ENCODE data around the gene LRRC26. TPM values are rescaled to one million over a fixed set of nuclear protein-coding genes. Genes with fewer than 3 reads are reported as not detected.

LRRC26 gene
- total and polyA plus RNA-seq, 4 donors, result 0.12 to 5.2 (median 0.57) TPM

DNA sequence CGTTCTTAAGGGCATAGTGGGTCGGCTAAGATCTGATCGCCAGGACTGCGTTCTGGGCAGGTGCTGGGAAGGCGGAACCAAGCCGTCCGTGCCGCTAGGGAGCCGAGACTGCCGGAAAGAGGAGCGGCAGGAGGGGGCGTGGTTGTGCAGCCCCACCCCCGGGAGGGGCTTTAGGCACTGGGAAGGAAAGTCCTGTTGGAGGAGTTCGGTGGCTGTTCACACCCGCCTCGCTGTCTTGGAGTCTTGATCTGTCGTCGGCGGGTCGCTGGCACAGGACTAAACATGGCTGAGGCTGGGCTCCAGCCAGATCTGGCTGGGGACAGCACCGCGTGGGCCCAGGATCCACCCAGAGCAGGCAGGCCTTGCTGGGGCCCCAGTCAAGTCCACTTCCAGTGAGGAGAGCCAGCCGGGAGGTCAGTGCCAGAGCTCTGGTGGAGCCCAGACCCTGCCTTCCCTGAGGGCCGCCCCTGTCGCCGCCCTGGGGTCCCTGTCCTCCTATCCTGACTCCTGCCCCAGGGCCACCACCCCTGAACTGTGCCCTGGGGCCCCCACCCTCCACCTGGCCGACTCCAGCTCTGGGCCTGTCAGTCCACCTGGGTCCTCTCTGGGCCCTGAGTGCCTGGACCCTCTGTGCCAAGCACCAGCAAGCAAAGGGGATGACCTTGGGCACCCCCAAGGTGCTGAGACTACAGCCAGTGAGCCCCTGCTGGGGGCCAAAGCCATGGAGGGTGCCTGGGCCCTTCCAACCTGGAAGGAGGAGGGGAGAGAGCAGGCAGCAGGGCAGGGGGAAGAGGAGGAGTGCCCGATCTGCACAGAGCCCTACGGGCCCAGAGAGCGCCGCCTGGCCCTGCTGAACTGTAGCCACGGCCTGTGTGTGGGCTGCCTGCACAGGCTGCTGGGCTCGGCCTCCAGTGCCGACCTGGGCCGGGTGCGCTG is 47.7 kb upstream of the LRRC26 start:
- peak; percentile 54 for ATAC-seq (ENCODE audit: insufficient read depth, low FRiP score)
- H3K27me3 ChIP-seq (ENCODE audit: control insufficient read depth in 3 of 3, insufficient read depth in 3 of 3, low read length in 2 of 3), result no peaks in the 10 kb centered on the region
- H3K9me3 ChIP-seq (ENCODE audit: control insufficient read depth in 4 of 4, insufficient read depth in 3 of 4, low read length in 3 of 4), result no peaks in the 10 kb centered on the region
- H3K4me3 ChIP-seq, result no peak overlapping the region
- H3K27ac ChIP-seq (ENCODE audit: low read depth in 1 of 2, low read length in 1 of 2), result peak overlapping the region; percentile 1 to 65
- TF ChIP-seq, protein P1, sequence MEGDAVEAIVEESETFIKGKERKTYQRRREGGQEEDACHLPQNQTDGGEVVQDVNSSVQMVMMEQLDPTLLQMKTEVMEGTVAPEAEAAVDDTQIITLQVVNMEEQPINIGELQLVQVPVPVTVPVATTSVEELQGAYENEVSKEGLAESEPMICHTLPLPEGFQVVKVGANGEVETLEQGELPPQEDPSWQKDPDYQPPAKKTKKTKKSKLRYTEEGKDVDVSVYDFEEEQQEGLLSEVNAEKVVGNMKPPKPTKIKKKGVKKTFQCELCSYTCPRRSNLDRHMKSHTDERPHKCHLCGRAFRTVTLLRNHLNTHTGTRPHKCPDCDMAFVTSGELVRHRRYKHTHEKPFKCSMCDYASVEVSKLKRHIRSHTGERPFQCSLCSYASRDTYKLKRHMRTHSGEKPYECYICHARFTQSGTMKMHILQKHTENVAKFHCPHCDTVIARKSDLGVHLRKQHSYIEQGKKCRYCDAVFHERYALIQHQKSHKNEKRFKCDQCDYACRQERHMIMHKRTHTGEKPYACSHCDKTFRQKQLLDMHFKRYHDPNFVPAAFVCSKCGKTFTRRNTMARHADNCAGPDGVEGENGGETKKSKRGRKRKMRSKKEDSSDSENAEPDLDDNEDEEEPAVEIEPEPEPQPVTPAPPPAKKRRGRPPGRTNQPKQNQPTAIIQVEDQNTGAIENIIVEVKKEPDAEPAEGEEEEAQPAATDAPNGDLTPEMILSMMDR (IDR thresholded peaks at IDR 0.05; ENCODE audit: control extremely low read depth, extremely low read depth), result no peak
- peaks cover 0 to 15% (median 0%) of the 10 kb centered on the region in 5 donors for H3K4me1 ChIP-seq (ENCODE audit: control insufficient read depth in 5 of 5, insufficient read depth in 5 of 5, low read length in 5 of 5)
- no peak overlapping the region for H3K9ac ChIP-seq (ENCODE audit: insufficient read depth in 1 of 2, low read length in 2 of 2)
- no peak for DNase-seq
- WGBS, 2 donors, result 52 to 73% methylated on average over 33 to 36 of the region's 36 CpGs
- H3K36me3 ChIP-seq (ENCODE audit: control insufficient read depth in 4 of 4, insufficient read depth in 4 of 4, low read length in 4 of 4), result peaks cover 0 to 26% (median 3%) of the 10 kb centered on the region in 4 donors

GRCh38 chr9:137216188-137216965 is 46.5 kb upstream of the LRRC26 start:
- Histone ChIP-seq H3K9me3 (ENCODE audit: control insufficient read depth in 4 of 4, insufficient read depth in 3 of 4, low read length in 3 of 4) (no peaks in the 10 kb centered on the region), H3K4me1 (ENCODE audit: control insufficient read depth in 5 of 5, insufficient read depth in 5 of 5, low read length in 5 of 5) (peaks cover 0 to 14% (median 0%) of the 10 kb centered on the region in 5 donors), H3K27ac (ENCODE audit: low read depth in 1 of 2, low read length in 1 of 2) (no peak overlapping the region), H3K4me3 (no peak overlapping the region), H3K9ac (ENCODE audit: insufficient read depth in 1 of 2, low read length in 2 of 2) (no peak overlapping the region), H3K36me3 (ENCODE audit: control insufficient read depth in 4 of 4, insufficient read depth in 4 of 4, low read length in 4 of 4) (peaks cover 0 to 26% (median 3%) of the 10 kb centered on the region in 4 donors), H3K27me3 (ENCODE audit: control insufficient read depth in 3 of 3, insufficient read depth in 3 of 3, low read length in 2 of 3) (no peaks in the 10 kb centered on the region)
- TF ChIP-seq, protein P1 (IDR thresholded peaks at IDR 0.05; ENCODE audit: control extremely low read depth, extremely low read depth), result no peak
- ATAC-seq (ENCODE audit: insufficient read depth, low FRiP score), result no peak
- DNase-seq, result no peak
- 95 to 98% methylated on average over 28 to 30 of the region's 30 CpGs for WGBS, 2 donors

DNA sequence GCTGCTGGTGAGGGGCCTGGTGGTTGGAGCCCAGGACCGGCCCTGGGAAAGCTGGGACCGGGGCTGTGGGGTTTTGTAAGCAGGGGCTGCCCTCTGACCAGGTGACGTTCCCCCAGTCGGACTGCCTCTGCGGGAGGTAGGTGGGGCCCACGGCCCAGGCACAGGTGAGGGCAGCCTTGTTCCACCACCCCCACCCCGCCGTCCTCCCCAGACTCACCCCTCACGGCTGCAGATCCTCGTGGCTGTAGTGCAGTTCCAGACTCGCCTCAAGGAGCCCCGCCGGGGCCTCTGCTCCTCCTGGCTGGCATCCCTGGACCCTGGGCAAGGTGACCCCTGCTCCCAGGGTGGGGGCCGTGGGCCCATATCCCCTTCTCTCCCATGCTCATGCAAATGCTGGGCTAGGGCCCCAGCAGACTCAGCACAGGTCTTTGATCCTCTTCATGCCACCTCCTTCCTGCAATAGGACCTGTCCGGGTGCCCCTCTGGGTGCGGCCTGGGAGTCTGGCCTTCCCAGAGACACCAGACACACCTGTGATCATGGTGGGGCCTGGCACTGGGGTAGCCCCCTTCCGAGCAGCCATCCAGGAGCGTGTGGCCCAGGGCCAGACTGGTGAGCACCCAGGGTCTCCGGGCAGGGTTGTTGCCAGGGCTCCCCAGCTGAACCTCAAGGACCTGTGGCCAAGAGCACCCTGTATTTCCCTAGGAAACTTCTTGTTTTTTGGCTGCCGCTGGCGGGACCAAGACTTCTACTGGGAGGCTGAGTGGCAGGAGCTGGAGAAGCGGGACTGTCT is 45.5 kb upstream of the LRRC26 start:
- TF ChIP-seq, protein P1 (IDR thresholded peaks at IDR 0.05; ENCODE audit: control extremely low read depth, extremely low read depth), result no peak
- WGBS, 2 donors, result 95 to 96% methylated on average over 19 to 22 of the region's 22 CpGs
- ATAC-seq (ENCODE audit: insufficient read depth, low FRiP score), result no peak
- Histone ChIP-seq H3K4me3 (no peak overlapping the region), H3K4me1 (ENCODE audit: control insufficient read depth in 5 of 5, insufficient read depth in 5 of 5, low read length in 5 of 5) (peaks cover 0 to 14% (median 0%) of the 10 kb centered on the region in 5 donors), H3K27me3 (ENCODE audit: control insufficient read depth in 3 of 3, insufficient read depth in 3 of 3, low read length in 2 of 3) (no peaks in the 10 kb centered on the region), H3K27ac (ENCODE audit: low read depth in 1 of 2, low read length in 1 of 2) (no peak overlapping the region), H3K9ac (ENCODE audit: insufficient read depth in 1 of 2, low read length in 2 of 2) (no peak overlapping the region), H3K9me3 (ENCODE audit: control insufficient read depth in 4 of 4, insufficient read depth in 3 of 4, low read length in 3 of 4) (no peaks in the 10 kb centered on the region), H3K36me3 (ENCODE audit: control insufficient read depth in 4 of 4, insufficient read depth in 4 of 4, low read length in 4 of 4) (peaks cover 0 to 26% (median 3%) of the 10 kb centered on the region in 4 donors)
- DNase-seq, result no peak

Measured in lung (tissue), 12 donors.